H9 (cell line): Measurements from ENCODE around the gene RFX8. TPM values are rescaled to one million over a fixed set of nuclear protein-coding genes. Genes with fewer than 3 reads are reported as not detected.

ENCODE experiments used
- DNase-seq: peaks from one replicate; pipeline ENCODE4 v3.0.0-alpha.2; 2017
- H2AFZ ChIP-seq: one replicate; pipeline ENCODE4 v1.6.1; 2013; ENCODE audit warnings: mild to moderate bottlenecking, low read length, control low read depth, moderate library complexity
- H2AK5ac ChIP-seq: 2 replicates; pipeline ENCODE4 v1.6.1; 2013; ENCODE audit warnings: low read length, control low read depth, mixed read lengths; ENCODE audit not compliant: insufficient read length
- H2BK120ac ChIP-seq: one replicate; pipeline ENCODE4 v1.6.1; 2013; ENCODE audit warnings: low read depth, mild to moderate bottlenecking, low read length, control low read depth, inconsistent platforms; ENCODE audit not compliant: poor library complexity, severe bottlenecking
- H2BK12ac ChIP-seq: 2 replicates; pipeline ENCODE4 v1.6.1; 2013; ENCODE audit warnings: low read length, control low read depth, mixed read lengths, low read depth; ENCODE audit not compliant: insufficient read length
- H2BK15ac ChIP-seq: 2 replicates; pipeline ENCODE4 v1.6.1; 2013; ENCODE audit warnings: low read depth, low read length, control low read depth
- H2BK20ac ChIP-seq: one replicate; pipeline ENCODE4 v1.6.1; 2013; ENCODE audit warnings: low read depth, mild to moderate bottlenecking, low read length, control low read depth, inconsistent platforms; ENCODE audit not compliant: poor library complexity, severe bottlenecking
- H2BK5ac ChIP-seq: 2 replicates; pipeline ENCODE4 v1.6.1; 2013; ENCODE audit warnings: low read length, control low read depth, mixed read lengths; ENCODE audit not compliant: insufficient read length
- H3K14ac ChIP-seq: 2 replicates; pipeline ENCODE4 v1.6.1; 2013; ENCODE audit warnings: low read length, control low read depth; ENCODE audit not compliant: insufficient read depth
- H3K18ac ChIP-seq: 2 replicates; pipeline ENCODE4 v1.6.1; 2013; ENCODE audit warnings: low read depth, mild to moderate bottlenecking, mixed read lengths, low read length, control low read depth; ENCODE audit not compliant: insufficient read length
- H3K23ac ChIP-seq: 2 replicates; pipeline ENCODE4 v1.6.1; 2013; ENCODE audit warnings: low read length, control low read depth, mixed read lengths, low read depth; ENCODE audit not compliant: insufficient read length
- H3K23me2 ChIP-seq: 2 replicates; pipeline ENCODE4 v1.6.1; 2013; ENCODE audit warnings: low read depth, mild to moderate bottlenecking, mixed read lengths, low read length, control low read depth; ENCODE audit not compliant: insufficient read length, poor library complexity, severe bottlenecking
- H3K27ac ChIP-seq: 2 replicates; pipeline ENCODE4 v1.5.1; 2013; ENCODE audit warnings: low read length, control low read depth, mixed read lengths, low read depth; ENCODE audit not compliant: insufficient read length
- H3K27me3 ChIP-seq: 2 replicates; pipeline ENCODE4 v1.6.1; 2013; ENCODE audit warnings: low read length, control low read depth, inconsistent platforms; ENCODE audit not compliant: insufficient read depth
- H3K4ac ChIP-seq: 2 replicates; pipeline ENCODE4 v1.6.1; 2013; ENCODE audit warnings: low read depth, mild to moderate bottlenecking, control low read depth, inconsistent platforms, low read length, moderate library complexity
- H3K4me1 ChIP-seq: 2 replicates; pipeline ENCODE4 v1.6.1; 2013; ENCODE audit warnings: low read length, control low read depth, inconsistent platforms; ENCODE audit not compliant: insufficient read depth
- H3K4me2 ChIP-seq: 2 replicates; pipeline ENCODE4 v1.6.1; 2013; ENCODE audit warnings: low read length, control low read depth, mixed read lengths; ENCODE audit not compliant: insufficient read length, insufficient read depth
- H3K56ac ChIP-seq: 2 replicates; pipeline ENCODE4 v1.6.1; 2013; ENCODE audit warnings: low read depth, mild to moderate bottlenecking, mixed read lengths, low read length, control low read depth; ENCODE audit not compliant: insufficient read length
- H3K79me1 ChIP-seq: 2 replicates; pipeline ENCODE4 v1.6.1; 2013; ENCODE audit warnings: low read depth, mild to moderate bottlenecking, moderate library complexity, low read length, control low read depth, inconsistent platforms; ENCODE audit not compliant: insufficient read depth, poor library complexity, severe bottlenecking
- H3K79me2 ChIP-seq: 2 replicates; pipeline ENCODE4 v1.6.1; 2013; ENCODE audit warnings: low read length, control low read depth, inconsistent platforms; ENCODE audit not compliant: insufficient read depth
- H3K9ac ChIP-seq: 2 replicates; pipeline ENCODE4 v1.6.1; 2013; ENCODE audit warnings: low read length, control low read depth, mixed read lengths; ENCODE audit not compliant: insufficient read length; ENCODE audit errors: extremely low read depth
- H3K9me3 ChIP-seq: one replicate; pipeline ENCODE4 v1.6.1; 2013; ENCODE audit warnings: low read depth, low read length, inconsistent platforms; ENCODE audit not compliant: control insufficient read depth
- H3T11ph ChIP-seq: one replicate; pipeline ENCODE4 v1.6.1; 2013; ENCODE audit warnings: mild to moderate bottlenecking, low read length, control low read depth, inconsistent platforms
- H4K20me1 ChIP-seq: one replicate; pipeline ENCODE4 v1.6.1; 2013; ENCODE audit not compliant: control insufficient read depth, insufficient read length, insufficient read depth
- H4K5ac ChIP-seq: 2 replicates; pipeline ENCODE4 v1.6.1; 2013; ENCODE audit warnings: low read depth, mild to moderate bottlenecking, mixed read lengths, low read length, control low read depth; ENCODE audit not compliant: insufficient read length
- H4K8ac ChIP-seq: replicated peaks from 2 replicates; pipeline ENCODE4 v1.6.1; 2013; ENCODE audit warnings: low read length, control low read depth, mixed read lengths, low read depth; ENCODE audit not compliant: insufficient read length
- H4K91ac ChIP-seq: 2 replicates; pipeline ENCODE4 v1.6.1; 2013; ENCODE audit warnings: low read depth, mild to moderate bottlenecking, moderate library complexity, mixed read lengths, low read length, control low read depth; ENCODE audit not compliant: insufficient read length
- H3K27ac Mint-ChIP-seq, 3 experiments: 2 replicates in 2 of 3; 3 replicates in 1 of 3; pipeline ENCODE4 v1.8.0; 2020 to 2021; ENCODE audit warnings: mixed read lengths in 3 of 3, mild to moderate bottlenecking in 1 of 3, moderate library complexity in 1 of 3
- H3K27me3 Mint-ChIP-seq: 2 replicates; pipeline ENCODE4 v1.8.0; 2021; ENCODE audit warnings: low read depth, mild to moderate bottlenecking, moderate library complexity, mixed read lengths
- H3K36me3 Mint-ChIP-seq, 3 experiments: 2 replicates in 2 of 3; 3 replicates in 1 of 3; pipeline ENCODE4 v1.8.0; 2020 to 2021; ENCODE audit warnings: low read depth in 3 of 3, mixed read lengths in 3 of 3; ENCODE audit not compliant: insufficient read depth in 1 of 3
- H3K4me1 Mint-ChIP-seq, 2 experiments: 2 replicates each; pipeline ENCODE4 v1.8.0; 2020; ENCODE audit warnings: mixed read lengths in 2 of 2
- H3K4me3 Mint-ChIP-seq, 2 experiments: 2 replicates in 1 of 2; 3 replicates in 1 of 2; pipeline ENCODE4 v1.8.0; 2020 to 2021; ENCODE audit warnings: mild to moderate bottlenecking in 2 of 2, mixed read lengths in 2 of 2, moderate library complexity in 1 of 2
- H3K9me3 Mint-ChIP-seq, 2 experiments: 2 replicates in 1 of 2; 3 replicates in 1 of 2; pipeline ENCODE4 v1.8.0; 2020; ENCODE audit warnings: mild to moderate bottlenecking in 2 of 2, mixed read lengths in 2 of 2, moderate library complexity in 1 of 2
- WGBS: extraction: QIAGEN DNeasy Blood & Tissue Kit; methylation state at CpG from one replicate; pipeline ENCODE4 v1.1.7; 2013; ENCODE audit warnings: missing lambda C conversion rate, low lambda C conversion rate, mixed read lengths; ENCODE audit not compliant: insufficient read length; ENCODE audit errors: extremely low coverage; 5-methylcytosine and 5-hydroxymethylcytosine counted together
- total RNA-seq: library from RNA; stranded (reverse); gene quantifications from 2 replicates; pipeline ENCODE4 v1.2.1, GENCODE V29; 2021
- TF ChIP-seq, protein P1 (sequence below): fragments of 200-600 bp; sonication (generic); conservative IDR thresholded peaks from 3 replicates; pipeline ENCODE4 v1.8.0; 2021; ENCODE audit warnings: antibody characterized with exemption, mild to moderate bottlenecking

RFX8 gene
- total RNA-seq, 1 experiment from 2014 or later: 0.22 TPM

DNA sequence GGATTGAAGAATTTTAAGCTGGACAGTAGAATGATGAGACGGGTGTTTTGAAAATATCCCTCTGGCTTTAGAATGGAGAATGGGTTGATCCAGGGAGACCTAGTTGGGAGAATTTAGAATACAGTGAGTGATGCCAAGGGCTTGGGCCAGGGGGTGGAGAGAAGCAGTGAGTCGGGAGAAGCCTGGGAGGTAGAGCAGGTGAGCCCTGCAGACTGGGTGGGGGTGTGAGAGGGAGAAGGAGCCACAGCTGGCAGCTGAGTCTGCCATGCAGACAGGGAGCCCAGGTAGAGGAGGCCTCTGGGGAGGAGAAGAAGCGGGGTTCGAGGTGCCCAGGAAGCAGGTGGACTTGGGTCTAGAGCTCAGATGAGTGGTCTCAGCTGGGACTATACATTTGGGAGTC is 105.8 kb downstream of the RFX8 start:
- H3K79me2 ChIP-seq: no peaks in the 10 kb centered on the region
- Mint-ChIP-seq H3K36me3 (no peaks in the 10 kb centered on the region), H3K27me3 (peaks cover 5% of the 10 kb centered on the region), H3K27ac (no peak overlapping the region), H3K9me3 (peaks cover 0 to 3% of the 10 kb centered on the region in 2 experiments; a peak in 1 of 5 replicates), H3K4me3 (no peak overlapping the region), H3K4me1 (peaks cover 9 to 10% of the 10 kb centered on the region in 2 experiments)
- TF ChIP-seq, protein P1, sequence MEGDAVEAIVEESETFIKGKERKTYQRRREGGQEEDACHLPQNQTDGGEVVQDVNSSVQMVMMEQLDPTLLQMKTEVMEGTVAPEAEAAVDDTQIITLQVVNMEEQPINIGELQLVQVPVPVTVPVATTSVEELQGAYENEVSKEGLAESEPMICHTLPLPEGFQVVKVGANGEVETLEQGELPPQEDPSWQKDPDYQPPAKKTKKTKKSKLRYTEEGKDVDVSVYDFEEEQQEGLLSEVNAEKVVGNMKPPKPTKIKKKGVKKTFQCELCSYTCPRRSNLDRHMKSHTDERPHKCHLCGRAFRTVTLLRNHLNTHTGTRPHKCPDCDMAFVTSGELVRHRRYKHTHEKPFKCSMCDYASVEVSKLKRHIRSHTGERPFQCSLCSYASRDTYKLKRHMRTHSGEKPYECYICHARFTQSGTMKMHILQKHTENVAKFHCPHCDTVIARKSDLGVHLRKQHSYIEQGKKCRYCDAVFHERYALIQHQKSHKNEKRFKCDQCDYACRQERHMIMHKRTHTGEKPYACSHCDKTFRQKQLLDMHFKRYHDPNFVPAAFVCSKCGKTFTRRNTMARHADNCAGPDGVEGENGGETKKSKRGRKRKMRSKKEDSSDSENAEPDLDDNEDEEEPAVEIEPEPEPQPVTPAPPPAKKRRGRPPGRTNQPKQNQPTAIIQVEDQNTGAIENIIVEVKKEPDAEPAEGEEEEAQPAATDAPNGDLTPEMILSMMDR: no peak
- H4K91ac ChIP-seq: no peak overlapping the region
- H3K56ac ChIP-seq: no peak overlapping the region
- no peak overlapping the region for H4K8ac ChIP-seq
- no peaks in the 10 kb centered on the region for H3K4me1 ChIP-seq
- H2BK120ac ChIP-seq: no peak overlapping the region
- no peak overlapping the region for H3K9ac ChIP-seq
- no peak overlapping the region for H2BK15ac ChIP-seq
- H4K5ac ChIP-seq: no peak overlapping the region
- no peak overlapping the region for H2BK5ac ChIP-seq
- no peak overlapping the region for H3T11ph ChIP-seq
- H3K14ac ChIP-seq: no peak overlapping the region
- no peaks in the 10 kb centered on the region for H3K9me3 ChIP-seq
- H3K18ac ChIP-seq: no peak overlapping the region
- no peak overlapping the region for H3K4ac ChIP-seq
- H3K23me2 ChIP-seq: no peaks in the 10 kb centered on the region
- H2AFZ ChIP-seq: no peak overlapping the region
- no peak for DNase-seq
- no peaks in the 10 kb centered on the region for H4K20me1 ChIP-seq
- H3K23ac ChIP-seq: no peak overlapping the region
- H3K4me2 ChIP-seq: no peak overlapping the region
- H2AK5ac ChIP-seq: no peak overlapping the region
- H3K27ac ChIP-seq: no peak overlapping the region
- no peak overlapping the region for H2BK12ac ChIP-seq
- no CpG with 5 or more reads among the region's 4 CpGs for WGBS
- no peaks in the 10 kb centered on the region for H3K27me3 ChIP-seq
- H3K79me1 ChIP-seq: no peaks in the 10 kb centered on the region
- H2BK20ac ChIP-seq: no peak overlapping the region
